Peyer's patch (tissue), 4 donors: ENCODE data around the gene ELL2.

Experiments used
- POLR2A ChIP-seq, 2 donors: fragments of 450-650 bp; IDR thresholded peaks; one replicate each; pipeline ENCODE4 v1.5.1; 2017; ENCODE audit warnings: antibody characterized with exemption in 2 of 2, mild to moderate bottlenecking in 2 of 2, moderate library complexity in 2 of 2
- TF ChIP-seq, protein P1 (sequence below), 6 experiments: fragments of 450-650 bp in 4 of 6; fragments of 200-600 bp in 2 of 6; sonication (generic) in 1 of 6; IDR thresholded peaks; one replicate each; pipeline ENCODE4 v1.5.1; 2017 to 2019; ENCODE audit warnings: antibody characterized with exemption in 6 of 6, mild to moderate bottlenecking in 3 of 6, moderate library complexity in 1 of 6

DNA sequence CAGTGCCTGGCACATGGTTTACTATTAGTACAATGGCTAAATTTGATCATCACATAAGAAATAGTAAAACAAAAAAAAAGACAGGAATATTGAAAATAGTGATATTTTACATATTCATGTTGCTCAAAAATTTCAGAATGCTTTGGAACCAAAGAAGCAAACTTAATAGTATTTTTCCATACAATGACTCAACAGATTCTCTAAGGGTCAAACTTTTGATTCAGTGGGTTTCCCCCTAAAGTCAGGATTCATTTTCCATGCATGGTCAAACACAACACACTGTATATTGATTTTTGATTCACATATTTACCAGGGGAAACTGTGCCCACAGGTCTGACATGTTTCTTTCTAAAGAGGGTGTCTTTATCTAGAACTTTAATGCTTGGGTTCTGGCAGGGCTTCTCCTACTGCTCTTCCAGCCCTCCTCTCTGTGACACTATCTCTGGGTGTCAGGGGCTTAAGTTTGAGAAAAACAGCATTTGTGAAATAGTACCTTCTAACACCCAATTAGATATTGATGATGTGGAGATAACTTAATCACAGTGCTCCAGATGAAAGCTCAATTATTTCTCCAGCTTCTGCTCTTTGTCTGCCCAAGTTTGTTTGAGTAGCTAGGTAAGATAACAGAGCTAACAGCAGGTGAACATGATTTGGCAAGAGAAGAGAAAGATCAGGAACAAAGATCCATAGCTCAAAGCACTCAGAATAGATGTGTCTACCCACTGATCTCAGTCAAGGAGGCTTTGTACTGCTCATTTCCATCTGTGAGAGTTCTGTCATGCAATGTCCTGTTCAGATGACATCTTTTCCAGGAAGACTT, 35.5 kb upstream of the ELL2 start:
- TF ChIP-seq, protein P1, sequence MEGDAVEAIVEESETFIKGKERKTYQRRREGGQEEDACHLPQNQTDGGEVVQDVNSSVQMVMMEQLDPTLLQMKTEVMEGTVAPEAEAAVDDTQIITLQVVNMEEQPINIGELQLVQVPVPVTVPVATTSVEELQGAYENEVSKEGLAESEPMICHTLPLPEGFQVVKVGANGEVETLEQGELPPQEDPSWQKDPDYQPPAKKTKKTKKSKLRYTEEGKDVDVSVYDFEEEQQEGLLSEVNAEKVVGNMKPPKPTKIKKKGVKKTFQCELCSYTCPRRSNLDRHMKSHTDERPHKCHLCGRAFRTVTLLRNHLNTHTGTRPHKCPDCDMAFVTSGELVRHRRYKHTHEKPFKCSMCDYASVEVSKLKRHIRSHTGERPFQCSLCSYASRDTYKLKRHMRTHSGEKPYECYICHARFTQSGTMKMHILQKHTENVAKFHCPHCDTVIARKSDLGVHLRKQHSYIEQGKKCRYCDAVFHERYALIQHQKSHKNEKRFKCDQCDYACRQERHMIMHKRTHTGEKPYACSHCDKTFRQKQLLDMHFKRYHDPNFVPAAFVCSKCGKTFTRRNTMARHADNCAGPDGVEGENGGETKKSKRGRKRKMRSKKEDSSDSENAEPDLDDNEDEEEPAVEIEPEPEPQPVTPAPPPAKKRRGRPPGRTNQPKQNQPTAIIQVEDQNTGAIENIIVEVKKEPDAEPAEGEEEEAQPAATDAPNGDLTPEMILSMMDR (IDR thresholded peaks at IDR 0.05): no peak
- no peak for TF ChIP-seq POLR2A (IDR thresholded peaks at IDR 0.05)
